CD4-positive, alpha-beta T cell (primary cell): Measurements from ENCODE around the gene MRPL53. TPM values are rescaled to one million over a fixed set of nuclear protein-coding genes. Genes with fewer than 3 reads are reported as not detected.

Source experiments
- ATAC-seq: fragments of 200-7000 bp; cut with Tn5 transposase; one replicate; pipeline ENCODE4 v1.10.0; 2022; ENCODE audit warnings: mild to moderate bottlenecking; ENCODE audit not compliant: poor library complexity
- CTCF ChIA-PET: fragments of 350-600 bp; sonication (Branson Sonifier 250); formaldehyde crosslinking; loops from one replicate; lab custom pipeline; 2021; ENCODE audit warnings: antibody characterized with exemption, inconsistent platforms; lab: Charles Lee
- POLR2A ChIA-PET: fragments of 350-600 bp; sonication (Branson Sonifier 250); formaldehyde crosslinking; loops from one replicate; lab custom pipeline; 2021; ENCODE audit warnings: antibody characterized with exemption, inconsistent platforms; lab: Charles Lee
- DNase-seq, 14 experiments: peaks; one replicate each; pipeline ENCODE4 v3.0.0-alpha.2; 2013 to 2020; ENCODE audit warnings: mixed read lengths in 2 of 14
- H3K27ac ChIP-seq, 2 donors: one replicate each; pipeline versions ENCODE4 v1.5.1 to v1.7.0; 2013; ENCODE audit warnings: low read length in 2 of 2, low read depth in 1 of 2, mild to moderate bottlenecking in 1 of 2
- H3K27me3 ChIP-seq, 2 experiments: 1 replicate in 1 of 2; 2 replicates in 1 of 2; pipeline versions ENCODE4 v1.6.1 to v1.7.0; 2013; ENCODE audit warnings: low read length in 2 of 2, control low read depth in 1 of 2, mild to moderate bottlenecking in 1 of 2, moderate library complexity in 1 of 2; ENCODE audit not compliant: insufficient read depth in 2 of 2, control insufficient read depth in 1 of 2
- H3K36me3 ChIP-seq: one replicate; pipeline ENCODE4 v1.6.1; 2013; ENCODE audit warnings: low read length, control low read depth; ENCODE audit not compliant: insufficient read depth
- H3K4me1 ChIP-seq: one replicate; pipeline ENCODE4 v1.6.1; 2013; ENCODE audit warnings: low read length, control low read depth; ENCODE audit not compliant: insufficient read depth
- H3K4me3 ChIP-seq: one replicate; pipeline ENCODE4 v1.5.1; 2013; ENCODE audit warnings: mild to moderate bottlenecking, low read length, moderate library complexity
- H3K9me3 ChIP-seq, 2 experiments: 1 replicate in 1 of 2; 2 replicates in 1 of 2; pipeline versions ENCODE4 v1.6.1 to v1.7.0; 2013; ENCODE audit warnings: low read length in 2 of 2, mild to moderate bottlenecking in 2 of 2, control low read depth in 1 of 2, moderate library complexity in 1 of 2; ENCODE audit not compliant: control insufficient read depth in 1 of 2, insufficient read depth in 1 of 2
- H3K27ac Mint-ChIP-seq: one replicate; pipeline ENCODE4 v1.8.0; 2020; ENCODE audit warnings: mixed read lengths
- H3K27me3 Mint-ChIP-seq: one replicate; pipeline ENCODE4 v1.8.0; 2021; ENCODE audit warnings: mixed read lengths
- H3K36me3 Mint-ChIP-seq: one replicate; pipeline ENCODE4 v1.8.0; 2021; ENCODE audit warnings: low read depth, mixed read lengths
- H3K4me1 Mint-ChIP-seq: one replicate; pipeline ENCODE4 v1.8.0; 2021; ENCODE audit warnings: low read depth, mixed read lengths
- H3K4me3 Mint-ChIP-seq: one replicate; pipeline ENCODE4 v1.8.0; 2020; ENCODE audit warnings: mild to moderate bottlenecking, mixed read lengths
- H3K9me3 Mint-ChIP-seq: one replicate; pipeline ENCODE4 v1.8.0; 2020; ENCODE audit warnings: mixed read lengths
- CTCF ChIP-seq: fragments of 200-600 bp; IDR thresholded peaks from one replicate; pipeline ENCODE4 v1.8.0; 2022; ENCODE audit warnings: antibody characterized with exemption, mild to moderate bottlenecking
- intact Hi-C, 2 experiments: fragments of 100-400 bp; cut with DNase I in 1 of 2; cut with micrococcal nuclease in 1 of 2; formaldehyde crosslinking; loops; one replicate each; pipeline versions ENCODE4 v1.15.1 to v1.9.0; 2023 to 2025; cut with DNase I, micrococcal nuclease
- total RNA-seq, 174 experiments: library from RNA in 2 of 174; stranded (reverse) in 2 of 174; gene quantifications; one replicate each; pipeline ENCODE4 v1.2.3 and lab custom pipeline; 2021 to 2026

The MRPL53 gene
- total RNA-seq, 2 experiments from 2014 or later = 39.5 to 44.3 TPM

GRCh38 chr2:74511104-74511989 is 38.9 kb upstream of the MRPL53 start:
- H3K9me3 Mint-ChIP-seq = no peaks in the 10 kb centered on the region
- peaks cover 17% of the 10 kb centered on the region for H3K36me3 Mint-ChIP-seq
- CTCF ChIA-PET = no interaction called here
- ATAC-seq = no peak
- H3K4me1 ChIP-seq = peaks cover 53% of the 10 kb centered on the region
- no peaks in the 10 kb centered on the region for H3K36me3 ChIP-seq
- peaks cover 40 to 44% of the 10 kb centered on the region in 2 experiments for H3K27me3 ChIP-seq
- H3K27me3 Mint-ChIP-seq = peaks cover 70% of the 10 kb centered on the region
- H3K4me3 ChIP-seq = no peak overlapping the region
- H3K27ac ChIP-seq = no peak overlapping the region
- peak overlapping the region; percentile 30 for H3K4me3 Mint-ChIP-seq
- TF ChIP-seq CTCF = no peak
- POLR2A ChIA-PET = interaction anchor here (1.1 to 4.4 kb wide), 3 partner anchors 21 to 53 kb away, joined by 3 to 23 read pairs (median 3); partner anchors contain the start of genes MRPL53 and WBP1
- peaks cover 35% of the 10 kb centered on the region for H3K4me1 Mint-ChIP-seq
- H3K27ac Mint-ChIP-seq = no peak overlapping the region
- DNase-seq = no peak
- H3K9me3 ChIP-seq = peaks cover 0 to 32% of the 10 kb centered on the region in 2 experiments
- intact Hi-C loops = no loop called here

GRCh38 chr2:74510272-74510671 is 37.8 kb upstream of the MRPL53 start:
- no peak overlapping the region for H3K27ac Mint-ChIP-seq
- ChIA-PET CTCF (interaction anchor here (0.8 to 1.6 kb wide), 3 partner anchors 10 to 22 kb away, joined by 3 to 6 read pairs (median 3); no protein-coding TSS in a partner anchor), POLR2A (interaction anchor here (1.0 to 4.4 kb wide), 6 partner anchors 12 to 52 kb away, joined by 3 to 23 read pairs (median 4); partner anchors contain the start of genes AUP1, HTRA2, MOGS and MRPL53)
- peaks cover 25% of the 10 kb centered on the region for H3K36me3 Mint-ChIP-seq
- H3K9me3 ChIP-seq = peaks cover 0 to 24% of the 10 kb centered on the region in 2 experiments
- H3K27me3 ChIP-seq = peaks cover 29 to 43% of the 10 kb centered on the region in 2 experiments
- ATAC-seq (no peak), DNase-seq (no peak)
- no peaks in the 10 kb centered on the region for H3K9me3 Mint-ChIP-seq
- H3K4me1 Mint-ChIP-seq = peaks cover 37% of the 10 kb centered on the region
- peaks cover 67% of the 10 kb centered on the region for H3K27me3 Mint-ChIP-seq
- no peak overlapping the region for H3K4me3 ChIP-seq
- H3K36me3 ChIP-seq = peaks cover 8% of the 10 kb centered on the region
- no peak for TF ChIP-seq CTCF
- H3K4me3 Mint-ChIP-seq = peak overlapping the region; percentile 3
- H3K4me1 ChIP-seq = peaks cover 53% of the 10 kb centered on the region
- no peak overlapping the region for H3K27ac ChIP-seq
- intact Hi-C loops = no loop called here

- H3K4me3 ChIP-seq = peak overlapping the region; percentile 92
- no peak for TF ChIP-seq CTCF
- H3K4me3 Mint-ChIP-seq = peak overlapping the region; percentile 100
- H3K36me3 ChIP-seq = peaks cover 18% of the 10 kb centered on the region
- peaks cover 25 to 39% of the 10 kb centered on the region in 2 experiments for H3K27me3 ChIP-seq
- H3K4me1 ChIP-seq = peaks cover 43% of the 10 kb centered on the region
- ChIA-PET CTCF (interaction anchor here (0.9 to 1.4 kb wide), 3 partner anchors 21 to 25 kb away, joined by 3 to 6 read pairs (median 6); partner anchors contain the start of genes AUP1, CCDC142, HTRA2 and TTC31), POLR2A (interaction anchor here (1.1 to 4.4 kb wide), 10 partner anchors 8 to 50 kb away, joined by 3 to 23 read pairs (median 6); partner anchors contain the start of genes AUP1, CCDC142, HTRA2 and MRPL53)
- H3K9me3 Mint-ChIP-seq = no peaks in the 10 kb centered on the region
- peak overlapping the region; percentile 97 for H3K27ac Mint-ChIP-seq
- H3K27ac ChIP-seq = peak overlapping the region; percentile 98
- peaks cover 55% of the 10 kb centered on the region for H3K4me1 Mint-ChIP-seq
- intact Hi-C loops = loop anchor here (1.0 to 2.0 kb wide), 2 partner anchors 21 to 51 kb away; partner anchors contain the start of genes AUP1 (in 2 of the 2) and HTRA2 (in 2 of the 2)
- H3K36me3 Mint-ChIP-seq = peaks cover 37% of the 10 kb centered on the region
- no peak for ATAC-seq
- DNase-seq = peak in 4 of 14 experiments; percentile 11 to 57 (median 38)
- H3K9me3 ChIP-seq = peaks cover 0 to 11% of the 10 kb centered on the region in 2 experiments
- H3K27me3 Mint-ChIP-seq = peaks cover 75% of the 10 kb centered on the region
These were observed 35.5 kb upstream of the MRPL53 start for GRCh38 chr2:74507926-74508520.
